HG03354 (cell line): ENCODE results near the gene RNH1.
"Not testable (repeated sequence)": the region's sequence is repeated elsewhere in the genome, so short reads cannot be mapped to it uniquely, and the experiment has no call there.

Source experiments
- ATAC-seq: cut with Tn5 transposase; IDR thresholded peaks from one replicate; pipeline ENCODE4 v1.9.1; 2021; ENCODE audit warnings: mild to moderate bottlenecking; ENCODE audit not compliant: unreplicated experiment, poor library complexity, severe bottlenecking

The RNH1 gene

DNA sequence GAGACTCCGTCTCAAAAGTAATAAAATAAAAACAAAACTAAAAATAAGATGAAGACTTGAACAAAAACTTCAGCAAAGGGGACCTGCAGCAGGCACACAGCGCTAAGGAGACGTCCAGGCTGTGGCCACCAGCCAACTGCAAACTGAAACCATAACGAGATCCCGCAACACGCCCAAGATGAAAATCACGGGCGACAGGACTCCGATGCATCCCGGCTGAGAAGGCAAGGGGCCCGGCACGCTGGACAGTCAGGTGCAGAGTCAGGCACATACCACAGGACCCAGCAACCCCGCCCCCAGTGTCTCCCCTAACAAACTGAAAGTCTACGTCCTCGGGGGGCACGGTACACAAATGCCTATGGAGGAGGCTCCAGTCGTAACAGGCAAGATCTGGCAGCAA lies 19.1 kb upstream of the RNH1 start:
- ATAC-seq, result no peak

DNA sequence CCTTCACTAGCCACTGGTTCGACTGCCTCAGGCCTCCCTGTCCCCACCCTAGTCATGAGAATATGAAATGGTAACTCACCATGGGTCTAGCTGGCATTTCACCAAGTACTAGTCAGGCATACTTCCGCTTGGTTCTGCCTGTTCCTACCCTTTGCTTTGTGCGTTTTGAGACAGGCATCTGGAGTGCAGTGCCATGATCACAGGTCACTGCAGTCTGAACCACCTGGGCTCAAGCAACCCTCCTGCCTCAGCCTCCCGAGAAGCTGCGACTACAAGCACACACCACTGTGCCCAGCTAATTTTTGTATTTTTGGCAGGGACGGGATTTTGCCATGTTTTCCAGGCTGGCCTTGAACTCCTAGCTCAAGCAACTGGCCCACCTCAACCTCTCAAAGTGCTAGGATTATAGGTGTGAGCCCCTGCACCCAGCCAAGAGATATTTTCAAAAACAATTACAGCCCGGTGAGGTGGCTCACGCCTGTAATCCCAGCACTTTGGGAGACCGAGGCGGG lies 14.2 kb upstream of the RNH1 start:
- ATAC-seq, result no peak

DNA sequence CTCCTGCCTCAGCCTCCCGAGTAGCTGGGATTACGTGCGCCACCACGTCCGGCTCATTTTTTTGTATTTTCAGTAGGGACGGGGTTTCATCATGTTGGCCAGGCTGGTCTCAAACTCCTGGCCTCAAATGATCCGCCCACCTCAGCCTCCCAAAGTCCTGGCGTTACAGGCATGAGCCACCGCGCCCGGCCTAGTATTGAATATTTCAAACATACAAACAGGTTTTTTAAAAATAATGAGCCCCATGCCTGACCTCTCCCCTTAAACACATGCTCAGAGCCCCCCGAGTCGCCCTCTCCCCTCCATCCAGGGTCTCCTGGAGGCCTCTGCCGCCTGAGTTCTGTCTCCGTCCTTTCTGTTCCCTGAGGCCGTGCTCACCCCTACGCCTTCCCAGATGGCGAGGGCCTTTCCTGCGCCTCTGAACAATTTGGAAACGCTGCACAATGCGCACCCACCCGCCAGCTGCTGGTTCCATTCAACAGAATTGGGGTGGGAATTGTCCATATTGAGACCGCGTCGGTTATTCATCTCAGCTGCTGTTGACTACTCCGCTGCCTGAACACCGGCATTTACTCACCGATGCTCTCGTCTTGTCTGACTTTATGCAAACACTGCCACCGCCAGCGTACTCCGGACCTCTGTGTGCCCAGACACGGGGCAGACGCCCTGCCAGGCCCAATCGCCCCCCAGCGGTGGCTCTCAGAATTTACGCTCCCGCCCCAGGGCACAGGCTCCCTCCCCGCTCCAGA lies 13.6 kb upstream of the RNH1 start:
- ATAC-seq, result no peak

DNA sequence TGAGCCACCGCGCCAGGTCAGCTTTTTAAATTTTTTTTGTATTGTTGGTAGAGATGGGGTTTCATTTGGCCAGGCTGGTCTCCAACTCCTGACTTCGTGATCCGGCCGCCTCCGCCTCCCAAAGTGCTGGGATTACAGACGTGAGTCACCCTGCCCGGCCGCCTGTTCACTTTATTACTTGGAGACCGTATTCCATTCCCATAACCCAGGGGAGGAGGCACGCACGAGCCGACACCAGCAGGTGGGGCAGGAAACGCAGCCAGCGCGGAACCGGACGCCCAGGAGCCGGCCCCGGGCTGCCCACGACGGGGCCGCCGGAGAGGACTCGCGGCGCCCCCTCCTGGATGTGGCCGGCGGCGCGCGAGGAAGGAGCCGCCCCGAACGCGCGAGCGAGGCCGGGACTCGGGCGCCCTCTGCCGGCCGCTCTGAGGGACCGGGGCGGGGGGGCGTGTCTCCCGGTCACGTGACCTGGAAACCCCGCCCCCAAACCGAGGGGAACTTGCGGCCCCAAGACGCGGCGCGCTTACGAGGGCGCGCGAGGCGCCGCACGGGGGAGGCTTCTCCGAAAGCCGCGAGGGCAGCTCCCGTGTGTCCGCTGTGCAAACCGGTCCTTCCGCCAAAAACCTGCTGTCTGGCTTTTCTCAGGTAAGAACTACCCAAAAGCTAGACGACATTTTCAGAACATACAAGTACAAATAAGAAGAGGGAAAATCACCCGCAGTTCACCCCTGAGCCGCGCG lies 11.6 kb upstream of the RNH1 start:
- ATAC-seq, result peak; percentile 90

DNA sequence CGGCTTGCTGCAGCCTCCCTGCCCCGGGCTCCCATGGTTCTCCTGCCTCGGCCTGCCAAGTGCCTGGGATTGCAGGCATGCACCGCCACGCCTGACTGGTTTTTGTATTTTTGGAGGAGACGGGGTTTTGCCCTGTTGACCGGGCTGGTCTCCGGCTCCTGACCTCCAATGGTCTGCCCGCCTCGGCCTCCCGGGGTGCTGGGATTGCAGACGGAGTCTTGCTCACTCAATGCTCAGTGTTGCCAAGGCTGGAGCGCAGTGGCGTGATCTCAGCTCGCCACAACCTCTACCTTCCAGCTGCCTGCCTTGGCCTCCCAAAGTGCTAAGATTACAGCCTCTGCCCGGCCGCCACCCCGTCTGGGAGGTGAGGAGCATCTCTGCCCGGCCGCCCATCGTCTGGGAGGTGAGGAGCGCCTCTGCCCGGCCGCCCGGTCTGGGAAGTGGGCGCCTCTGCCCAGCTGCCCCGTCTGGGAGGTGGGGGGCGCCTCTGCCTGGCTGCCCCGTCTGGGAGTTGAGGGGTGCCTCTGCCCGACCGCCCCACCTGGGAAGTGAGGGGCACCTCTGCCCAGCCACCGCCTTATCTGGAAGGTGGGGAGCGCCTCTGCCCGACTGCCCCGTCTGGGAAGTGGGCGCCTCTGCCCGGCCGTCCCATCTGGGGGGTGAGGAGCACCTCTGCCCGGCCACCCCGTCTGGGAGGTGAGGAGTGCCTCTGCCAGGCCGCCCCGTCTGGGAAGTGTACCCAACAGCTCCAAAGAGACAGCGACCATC lies 10.1 kb upstream of the RNH1 start:
- not testable (repeated sequence) for ATAC-seq

DNA sequence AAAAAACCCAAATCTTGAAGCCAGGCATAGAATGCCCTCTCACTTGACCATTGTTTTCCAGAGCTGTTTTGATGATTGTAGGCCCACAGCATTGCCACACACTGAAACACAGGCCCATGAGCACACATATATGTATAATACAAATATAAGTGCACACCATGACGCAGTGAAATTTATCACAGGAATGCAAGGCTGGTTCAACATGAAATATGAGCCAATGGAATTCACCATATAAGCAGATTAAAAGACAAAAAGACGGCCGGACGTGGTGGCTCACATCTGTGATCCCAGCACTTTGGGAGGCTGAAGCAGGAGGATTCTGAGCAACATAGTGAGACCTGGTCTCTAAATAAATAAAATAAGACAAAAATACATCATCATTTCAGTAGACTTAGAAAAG lies 9.4 kb upstream of the RNH1 start:
- no peak for ATAC-seq

DNA sequence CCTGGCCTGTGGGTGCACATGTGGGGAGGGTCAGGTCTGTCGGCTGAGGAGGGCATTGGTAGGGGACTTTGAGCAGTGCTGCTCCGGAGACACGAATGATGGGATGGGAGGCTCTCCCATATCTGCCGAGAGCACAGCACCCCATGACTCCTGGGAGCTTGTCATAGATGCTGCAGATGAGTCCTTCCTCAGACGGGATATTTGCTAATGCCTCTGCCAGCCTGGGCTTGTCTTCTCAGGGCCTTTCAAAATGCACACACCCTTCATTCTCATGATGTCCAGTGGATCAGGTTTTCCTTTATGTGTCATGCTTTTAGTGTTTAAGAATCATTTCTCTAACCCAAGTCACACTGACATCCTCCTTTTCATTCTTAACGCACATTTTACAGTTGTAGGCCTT lies 8.1 kb upstream of the RNH1 start:
- ATAC-seq, result no peak

DNA sequence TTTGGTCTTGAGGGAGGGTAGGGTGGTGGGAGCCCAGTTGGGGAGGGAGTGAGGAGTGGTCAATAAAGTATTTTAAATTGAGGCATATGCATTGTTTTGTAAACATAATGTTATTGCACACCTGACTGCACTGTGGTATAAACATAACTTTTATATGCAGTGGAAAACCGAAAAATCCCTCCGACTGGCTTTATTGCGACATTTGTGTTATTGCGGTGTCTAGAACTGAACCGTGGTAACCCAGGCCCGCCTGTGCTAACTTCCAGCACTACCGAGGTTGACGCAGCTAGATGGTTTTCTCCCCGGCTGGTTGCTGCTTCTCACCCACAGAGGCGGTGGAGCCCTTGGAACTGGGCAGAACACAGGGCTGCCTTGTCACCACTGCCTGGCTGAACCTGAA lies 7.6 kb upstream of the RNH1 start:
- ATAC-seq, result no peak

DNA sequence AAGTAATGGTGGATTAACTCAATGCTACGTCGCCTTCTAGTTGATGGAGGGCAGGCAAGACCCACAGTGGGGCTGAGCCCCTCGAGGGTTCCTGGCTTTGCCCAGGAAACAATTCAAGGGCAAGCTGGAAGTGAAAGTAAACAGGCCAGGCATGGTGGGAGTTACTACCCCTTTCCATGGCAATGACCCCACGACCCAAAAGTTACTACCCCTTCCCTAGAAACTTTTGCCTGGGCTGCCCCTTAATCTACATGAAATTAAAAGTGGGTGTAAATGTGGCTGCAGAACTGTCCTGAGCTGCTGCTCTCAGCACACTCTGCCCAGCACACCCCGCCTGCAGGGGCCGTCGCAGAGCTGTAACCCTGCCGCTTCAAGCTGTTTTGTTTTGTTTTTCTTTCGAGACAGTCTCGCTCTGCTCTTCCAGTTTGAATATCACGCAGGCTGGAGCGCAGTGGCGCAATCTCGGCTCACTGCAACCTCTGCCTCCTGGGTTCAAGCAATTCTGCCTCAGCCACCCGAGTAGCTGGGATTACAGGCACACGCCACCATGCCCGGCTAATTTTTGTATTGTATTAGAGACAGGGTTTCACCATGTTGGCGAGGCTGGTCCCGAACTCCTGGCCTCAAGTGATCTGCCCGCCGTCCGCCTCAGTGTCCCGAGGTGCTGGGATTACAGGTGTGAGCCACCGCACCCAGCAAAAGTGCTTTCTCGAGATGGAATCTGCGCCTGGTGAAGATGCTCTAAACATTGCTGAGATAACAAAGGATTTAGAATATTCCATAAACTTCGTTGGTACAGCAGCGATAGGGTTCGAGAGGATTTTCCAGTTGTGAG lies 5.9 kb upstream of the RNH1 start:
- no peak for ATAC-seq

DNA sequence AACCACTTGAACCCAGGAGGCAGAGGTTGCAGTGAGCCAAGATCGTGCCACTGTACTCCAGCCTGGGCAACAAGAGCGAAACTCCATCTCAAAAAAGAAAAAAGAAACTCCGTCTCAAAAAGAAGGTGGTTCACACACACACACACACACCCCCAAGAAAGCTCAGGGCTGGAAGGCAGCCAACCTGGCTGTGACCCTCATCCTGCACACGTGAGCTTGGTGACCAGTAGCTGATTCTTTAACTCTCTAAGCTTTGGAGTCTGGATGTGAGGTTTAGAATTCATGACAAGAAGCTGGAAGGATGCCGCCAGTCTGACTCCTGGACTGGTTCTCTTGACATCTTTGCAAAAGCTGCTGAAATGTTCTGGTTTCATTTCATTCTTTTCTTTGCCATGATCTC lies 1.9 kb upstream of the RNH1 start:
- no peak for ATAC-seq

DNA sequence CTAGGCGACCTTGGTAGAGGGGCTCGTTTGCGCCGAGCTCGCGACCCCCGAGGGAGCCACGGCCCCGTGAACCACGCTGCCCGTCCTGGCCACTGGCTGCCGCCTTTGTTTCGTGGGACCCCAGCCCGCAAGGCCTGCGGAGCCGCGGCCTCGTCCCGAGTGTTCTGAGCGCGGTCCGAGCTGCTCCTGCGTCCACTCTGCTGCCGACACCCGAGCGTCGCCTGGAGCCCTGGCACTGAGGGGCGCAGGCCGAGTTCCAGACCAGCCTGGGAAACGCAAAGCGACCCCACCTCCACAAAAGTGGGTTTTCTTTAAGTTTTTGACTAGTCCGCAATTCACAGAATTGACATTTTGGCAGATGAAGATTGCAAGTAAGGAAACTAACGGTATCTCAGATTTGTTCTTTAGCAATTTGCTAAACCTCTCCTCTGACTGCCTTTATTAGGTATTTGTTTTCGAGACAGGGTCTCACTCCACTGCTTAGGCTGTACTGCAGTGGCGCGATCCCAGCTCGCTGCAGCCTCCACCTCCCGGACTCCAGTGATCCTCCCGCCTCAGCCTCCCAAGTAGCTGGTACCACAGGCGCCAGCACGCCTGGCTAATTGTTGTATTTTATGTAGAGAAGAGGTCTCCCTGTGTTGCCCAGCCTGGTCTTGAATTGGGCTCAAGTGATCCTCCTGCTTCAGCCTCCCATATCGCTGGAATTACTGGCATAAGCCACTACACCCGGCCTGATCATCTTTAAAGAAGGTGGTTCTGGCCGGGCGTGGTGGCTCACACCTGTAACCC lies 879 bp upstream of the RNH1 start:
- ATAC-seq, result no peak

DNA sequence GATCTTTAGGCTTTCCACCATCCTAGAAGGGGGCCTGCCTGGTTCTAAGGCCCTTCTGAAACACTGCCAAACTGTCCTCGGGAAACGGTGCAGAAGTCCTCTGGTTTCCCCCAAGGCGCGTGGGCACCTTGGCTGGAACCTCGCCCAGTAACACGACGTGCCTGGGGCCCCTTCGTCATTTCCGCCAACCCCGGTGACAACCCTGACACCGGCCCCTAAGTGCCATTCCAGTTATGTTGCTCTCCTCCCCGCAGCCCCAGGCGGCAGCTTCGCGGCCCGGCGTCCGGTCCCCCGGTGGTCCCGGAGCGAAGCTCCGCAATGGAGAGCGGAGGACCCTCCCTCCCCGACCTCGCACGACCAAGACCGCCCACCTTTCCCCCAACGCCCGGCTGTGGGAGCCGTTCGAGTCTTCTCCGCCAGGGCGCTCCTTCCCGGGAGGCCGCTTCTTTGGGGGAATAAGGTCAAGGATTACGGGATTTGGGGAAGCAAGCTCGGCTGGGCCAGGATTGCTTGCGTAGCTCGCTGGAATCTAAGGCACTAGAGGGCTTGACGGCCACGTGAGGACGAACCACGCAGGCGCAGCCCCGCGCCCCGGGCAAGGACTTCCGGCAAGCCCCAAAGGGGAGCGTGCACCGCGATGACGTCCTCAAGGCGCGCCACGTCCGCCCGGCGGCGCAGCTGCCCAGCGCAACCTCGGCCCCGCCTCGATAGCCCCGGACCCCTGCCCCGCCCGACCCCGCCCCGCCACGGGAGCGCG lies 626 bp downstream of the RNH1 start:
- ATAC-seq, result peak; percentile 78

DNA sequence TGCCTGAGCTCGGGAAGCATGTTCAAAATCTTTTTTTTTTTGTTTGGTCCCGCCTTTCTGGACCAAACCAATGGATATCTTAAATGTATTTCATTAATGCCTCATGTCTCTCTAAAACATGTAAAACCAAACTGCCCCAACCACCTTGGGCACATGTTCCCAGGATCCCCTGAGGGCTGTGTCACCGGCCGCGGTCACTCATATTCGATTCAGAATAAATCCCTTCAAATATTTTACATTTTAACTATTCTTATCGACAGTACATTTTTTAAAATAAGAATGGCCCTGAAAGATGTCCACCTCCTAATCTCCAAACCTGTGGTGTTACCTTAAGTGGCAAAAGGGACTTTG lies 2.1 kb downstream of the RNH1 start:
- ATAC-seq, result no peak

DNA sequence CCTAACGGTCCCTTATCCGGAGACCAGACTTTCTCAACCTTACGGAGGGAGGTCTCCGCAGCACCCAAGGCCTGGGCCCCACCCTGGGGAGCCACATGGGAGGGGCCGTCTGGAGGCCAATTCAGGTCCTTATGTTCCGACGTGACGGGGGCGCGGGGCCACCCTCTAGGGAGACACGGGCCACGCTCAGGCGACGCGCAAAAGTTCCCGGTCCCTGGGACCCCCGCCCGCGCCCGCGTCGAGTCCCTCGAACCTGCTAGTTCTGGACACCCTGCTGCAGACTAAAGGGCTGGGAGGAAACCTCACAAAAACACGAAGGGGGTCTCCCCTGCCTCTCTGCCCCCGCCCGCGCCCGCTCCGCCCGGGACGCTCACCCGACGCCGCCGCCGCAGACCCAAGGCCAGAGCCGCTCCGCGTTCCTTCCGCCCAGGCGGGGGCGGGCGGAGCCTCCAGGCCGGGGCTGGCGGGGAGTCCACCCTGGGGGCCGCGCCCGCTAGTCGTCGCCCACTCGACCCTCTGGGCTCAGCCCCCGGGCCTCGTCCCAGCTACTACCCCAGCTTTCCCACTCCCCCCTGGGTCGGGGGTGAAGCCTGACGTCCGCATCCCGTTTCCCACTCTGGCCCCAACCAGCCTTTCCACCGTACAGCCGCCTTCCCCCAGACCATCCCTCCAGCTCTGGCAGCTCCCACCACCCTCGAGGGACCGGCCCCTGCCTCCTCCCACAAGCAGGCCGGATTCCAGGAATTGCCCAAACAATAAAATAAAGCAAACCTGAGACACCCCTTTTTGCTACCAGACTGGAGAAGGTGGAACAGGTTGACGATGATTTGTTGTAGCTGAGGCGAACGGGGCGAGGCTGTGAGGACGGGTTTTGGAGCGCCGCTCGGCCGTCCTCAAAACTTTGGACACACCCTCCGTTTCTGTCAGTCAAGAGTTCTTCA lies 2.7 kb downstream of the RNH1 start:
- no peak for ATAC-seq

DNA sequence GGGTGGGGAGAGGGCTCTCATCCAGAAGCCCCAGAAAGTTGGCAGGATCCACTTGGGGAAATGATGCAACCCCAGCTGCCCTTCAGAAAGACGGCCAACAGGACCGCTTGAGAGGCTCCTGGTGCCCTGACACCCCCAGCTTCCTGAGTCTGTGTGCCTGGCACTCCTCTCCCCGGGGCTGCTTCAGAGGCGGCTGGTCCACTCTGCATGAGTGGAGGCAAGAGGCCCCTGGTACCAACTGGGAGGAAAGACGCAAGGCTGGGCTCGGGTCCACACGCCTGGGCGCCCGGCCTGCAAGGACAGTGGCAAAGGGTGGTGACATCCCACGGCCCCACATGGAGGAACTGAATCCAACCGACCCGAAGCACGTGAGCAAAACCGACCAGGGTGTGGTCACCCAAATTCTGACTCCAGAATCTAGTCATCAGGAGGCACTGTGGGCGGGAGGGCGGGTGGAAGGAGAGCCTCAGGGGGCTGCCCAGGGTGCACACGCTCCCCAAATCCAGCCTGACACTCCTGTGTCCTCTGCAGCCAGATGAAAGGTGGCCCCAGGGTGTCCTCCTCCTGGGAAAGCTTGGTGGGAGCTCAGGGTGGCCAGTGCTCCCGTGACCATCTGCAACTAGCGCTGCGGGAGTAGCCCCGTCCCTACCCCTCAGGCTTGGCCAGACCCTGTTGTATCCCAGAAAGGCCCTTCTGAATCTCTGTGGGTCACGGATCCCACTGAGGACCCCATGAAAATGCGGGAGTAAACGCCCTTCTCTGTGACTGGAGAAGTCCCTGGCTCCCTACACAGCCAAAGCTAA lies 3.7 kb downstream of the RNH1 start:
- no peak for ATAC-seq

DNA sequence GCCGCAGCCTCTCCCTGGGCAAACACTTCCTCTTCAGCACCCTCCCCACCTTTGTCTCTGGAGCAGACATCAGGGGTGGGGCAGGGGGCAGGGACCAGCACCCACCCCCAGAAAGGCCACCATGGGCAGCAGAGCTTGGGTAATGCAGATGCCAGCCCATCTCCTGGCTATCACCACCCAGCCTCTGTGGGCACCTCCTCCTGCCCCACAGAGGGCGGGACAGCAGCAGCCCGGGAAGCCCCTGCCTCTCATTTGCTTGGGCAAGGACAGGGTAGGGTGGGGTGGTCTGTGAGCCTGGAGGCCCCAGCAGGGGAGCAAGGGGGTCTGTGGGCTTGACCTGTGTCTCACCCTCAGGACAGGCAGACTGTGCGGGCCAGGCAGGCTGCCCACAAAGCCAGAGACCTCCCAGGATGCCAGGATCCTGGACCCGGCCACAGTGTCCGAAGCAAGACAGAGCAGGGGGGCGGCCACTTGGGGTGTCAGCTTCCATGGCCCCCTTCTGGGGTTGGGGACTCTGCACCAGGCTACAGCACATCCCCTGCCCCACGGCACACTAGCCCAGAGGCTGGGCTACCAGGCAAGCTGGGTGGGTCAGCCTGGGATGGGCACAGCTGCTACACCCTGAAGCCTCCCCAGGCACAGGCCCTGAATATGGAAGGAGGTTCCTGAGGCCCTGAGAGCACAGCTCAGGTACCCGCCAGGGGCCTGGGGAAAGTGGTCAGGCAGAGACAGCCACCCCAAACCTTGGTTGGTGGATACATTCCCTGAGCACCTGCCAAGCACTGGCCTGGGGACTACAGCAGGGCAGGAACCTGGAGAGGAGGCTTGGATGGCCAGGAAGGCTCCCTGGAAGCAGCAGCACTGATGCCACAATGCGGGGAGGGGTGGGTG lies 4.5 kb downstream of the RNH1 start:
- no peak for ATAC-seq
